HepG2 (cell line): ENCODE results near the gene ELF1. TPM values are rescaled to one million over a fixed set of nuclear protein-coding genes. Genes with fewer than 3 reads are reported as not detected.

Experiments used
- ELF3 ChIP-seq: IDR thresholded peaks from 2 replicates; pipeline ENCODE4 v1.6.1; 2016; ENCODE audit warnings: missing genetic modification reagents, missing compliant biosample characterization
- EP300 ChIP-seq, 3 experiments: sonication (generic) in 1 of 3; formaldehyde crosslinking in 1 of 3; IDR thresholded peaks; 2 replicates each; pipeline versions ENCODE4 v1.5.1 to v1.6.1; 2011 to 2020; ENCODE audit warnings: low read depth in 2 of 3, low read length in 2 of 3, borderline replicate concordance in 1 of 3, improper control_type of control experiment in 1 of 3, mild to moderate bottlenecking in 1 of 3, missing genetic modification reagents in 1 of 3, moderate library complexity in 1 of 3
- FIP1L1 ChIP-seq: fragments of 200-400 bp; formaldehyde crosslinking; IDR thresholded peaks from 2 replicates; pipeline ENCODE4 v1.6.1; 2018; ENCODE audit warnings: low read depth, mild to moderate bottlenecking, low read length, moderate library complexity, borderline replicate concordance; ENCODE audit not compliant: insufficient read depth
- FLYWCH1 ChIP-seq: sonication (generic); formaldehyde crosslinking; IDR thresholded peaks from 2 replicates; pipeline ENCODE4 v1.8.1; 2023; ENCODE audit warnings: mild to moderate bottlenecking, missing genetic modification reagents
- FOSL2 ChIP-seq: sonication (generic); formaldehyde crosslinking; IDR thresholded peaks from 2 replicates; pipeline ENCODE4 v1.4.0; 2020; ENCODE audit warnings: missing genetic modification reagents
- FOXA3 ChIP-seq: IDR thresholded peaks from 2 replicates; pipeline ENCODE4 v1.6.1; 2016; ENCODE audit warnings: missing genetic modification reagents, missing compliant biosample characterization
- GATAD2A ChIP-seq: IDR thresholded peaks from 2 replicates; pipeline ENCODE4 v1.6.1; 2016
- GLI4 ChIP-seq: sonication (generic); formaldehyde crosslinking; IDR thresholded peaks from 2 replicates; pipeline ENCODE4 v1.5.1; 2020; ENCODE audit warnings: missing genetic modification reagents, mild to moderate bottlenecking, moderate library complexity, borderline replicate concordance
- KDM1A ChIP-seq: IDR thresholded peaks from 2 replicates; pipeline ENCODE4 v1.6.1; 2016; ENCODE audit warnings: missing compliant biosample characterization
- MIXL1 ChIP-seq: IDR thresholded peaks from 2 replicates; pipeline ENCODE4 v1.6.1; 2016
- NKX3-1 ChIP-seq: sonication (generic); formaldehyde crosslinking; IDR thresholded peaks from 2 replicates; pipeline ENCODE4 v1.5.0; 2020; ENCODE audit warnings: missing genetic modification reagents
- PAXIP1 ChIP-seq: sonication (generic); formaldehyde crosslinking; conservative IDR thresholded peaks from 2 replicates; pipeline ENCODE4 v1.4.0; 2020; ENCODE audit warnings: mild to moderate bottlenecking, missing genetic modification reagents, moderate library complexity
- SAP130 ChIP-seq: IDR thresholded peaks from 2 replicates; pipeline ENCODE4 v1.6.1; 2016; ENCODE audit warnings: low read depth
- TCF7 ChIP-seq: sonication (generic); IDR thresholded peaks from 2 replicates; pipeline ENCODE4 v1.6.1; 2016; ENCODE audit warnings: antibody characterized with exemption, low read depth
- TFAP4 ChIP-seq: sonication (generic); IDR thresholded peaks from 2 replicates; pipeline ENCODE4 v1.6.1; 2016; ENCODE audit warnings: low read depth, borderline replicate concordance
- TFDP2 ChIP-seq: sonication (generic); formaldehyde crosslinking; IDR thresholded peaks from 2 replicates; pipeline ENCODE4 v1.4.0; 2020; ENCODE audit warnings: missing genetic modification reagents
- TSC22D2 ChIP-seq: sonication (generic); formaldehyde crosslinking; IDR thresholded peaks from 2 replicates; pipeline ENCODE4 v1.5.1; 2020; ENCODE audit warnings: missing genetic modification reagents, mild to moderate bottlenecking, borderline replicate concordance
- ZNF232 ChIP-seq: sonication (generic); formaldehyde crosslinking; IDR thresholded peaks from 2 replicates; pipeline ENCODE4 v1.4.0; 2020; ENCODE audit warnings: missing genetic modification reagents, borderline replicate concordance
- ZNF639 ChIP-seq: conservative IDR thresholded peaks from 2 replicates; pipeline ENCODE4 v1.6.1; 2018; ENCODE audit warnings: missing genetic modification reagents
- ZNF691 ChIP-seq: sonication (generic); formaldehyde crosslinking; IDR thresholded peaks from 2 replicates; pipeline ENCODE4 v1.4.0; 2020; ENCODE audit warnings: missing genetic modification reagents, low read depth, mild to moderate bottlenecking, borderline replicate concordance
- ZNF761 ChIP-seq: sonication (generic); formaldehyde crosslinking; conservative IDR thresholded peaks from 2 replicates; pipeline ENCODE4 v1.4.0; 2020; ENCODE audit warnings: mild to moderate bottlenecking, missing genetic modification reagents
- ZNF766 ChIP-seq: sonication (generic); formaldehyde crosslinking; IDR thresholded peaks from 2 replicates; pipeline ENCODE4 v1.5.0; 2020; ENCODE audit warnings: missing genetic modification reagents, borderline replicate concordance
- polyA plus RNA-seq, 8 experiments: library from polyadenylated mRNA; depleted of rRNA in 3 of 8; stranded (reverse) in 7 of 8; unstranded in 1 of 8; fragments of >200 nt; fragmentation: Illumina TruSeq in 4 of 8; extraction: Trizol in 4 of 8; gene quantifications; 2 replicates each; pipeline versions ENCODE4 v1.2.1 to v1.2.3, GENCODE V29; 2011 to 2016; ENCODE audit warnings: low read depth in 4 of 8, missing spikeins in 1 of 8, mixed read lengths in 1 of 8; ENCODE audit not compliant: insufficient read depth in 1 of 8
- total RNA-seq, 5 experiments: library from RNA; depleted of rRNA; stranded (reverse); fragments of >200 nt; fragmentation: Illumina TruSeq; extraction: Trizol; gene quantifications; 2 replicates each; pipeline ENCODE4 v1.2.3, GENCODE V29; 2016; ENCODE audit warnings: low read depth in 1 of 5

ELF1 gene
- total and polyA plus RNA-seq, 2 of the 13 experiments (the other 11 are each of a cell fraction or from before 2014, with no cell fraction given), result 24.6 to 71.5 TPM

- TF ChIP-seq PAXIP1 (CRISPR knock-in tag) (0 out of 2 replicates have a peak, but pooled peaks have one; percentile 20), FIP1L1 (no peak), ZNF761 (CRISPR knock-in tag) (no peak), MIXL1 (CRISPR knock-in tag) (0 out of 2 replicates have a peak, but pooled peaks have one; percentile 35), NKX3-1 (CRISPR knock-in tag) (no peak), GLI4 (CRISPR knock-in tag) (no peak), KDM1A (CRISPR knock-in tag) (no peak), ZNF232 (CRISPR knock-in tag) (no peak), FOXA3 (CRISPR knock-in tag) (peak; percentile 76), ZNF766 (CRISPR knock-in tag) (no peak), TFAP4 (peak; percentile 71; the same call in 1 of the 2 replicates), GATAD2A (CRISPR knock-in tag) (peak; percentile 57; the same call in 1 of the 2 replicates), FOSL2 (CRISPR knock-in tag) (peak; percentile 35; the same call in 1 of the 2 replicates), ELF3 (CRISPR knock-in tag) (peak; percentile 10; the same call in 1 of the 2 replicates), SAP130 (CRISPR knock-in tag) (peak; percentile 51), FLYWCH1 (CRISPR knock-in tag) (no peak), ZNF639 (no peak), TSC22D2 (no peak), TCF7 (peak; percentile 60; the same call in 1 of the 2 replicates), TFDP2 (CRISPR knock-in tag) (no peak), ZNF691 (CRISPR knock-in tag) (no peak), EP300 (IDR thresholded peaks at IDR 0.05; ENCODE audit: low read depth in 2 of 2, low read length in 2 of 2) (peak in 1 of 2 experiments; percentile 69; a peak in 2 of 4 replicates), EP300 (CRISPR knock-in tag; IDR thresholded peaks at IDR 0.05; ENCODE audit: borderline replicate concordance) (no peak)
These were observed 1.1 kb downstream of the ELF1 start (continued) for GRCh38 chr13:41017817-41018601.
